Right cardiac atrium (tissue), 5 donors: ENCODE data around the gene AKR1C2. TPM values are rescaled to one million over a fixed set of nuclear protein-coding genes. Genes with fewer than 3 reads are reported as not detected.
"Not testable (repeated sequence)": the region's sequence is repeated elsewhere in the genome, so short reads cannot be mapped to it uniquely, and the experiment has no call there.

Experiments
- ATAC-seq, 2 donors: fragments of 200-7000 bp; cut with Tn5 transposase; one replicate each; pipeline versions ENCODE4 v1.8.0 to v1.9.1; 2020; ENCODE audit warnings: moderate library complexity in 2 of 2, mild to moderate bottlenecking in 1 of 2
- DNase-seq, 3 donors: peaks; one replicate each; pipeline ENCODE4 v3.0.0-alpha.2; 2020
- H3K27ac ChIP-seq: one replicate; pipeline ENCODE4 v1.5.1; 2013; ENCODE audit warnings: mild to moderate bottlenecking, low read length, control low read depth, moderate library complexity
- H3K27me3 ChIP-seq: one replicate; pipeline ENCODE4 v1.6.1; 2013; ENCODE audit not compliant: control insufficient read depth, insufficient read depth
- H3K4me1 ChIP-seq: one replicate; pipeline ENCODE4 v1.6.1; 2013; ENCODE audit warnings: low read length; ENCODE audit not compliant: control insufficient read depth, insufficient read depth
- H3K4me3 ChIP-seq: one replicate; pipeline ENCODE4 v1.5.1; 2013; ENCODE audit warnings: low read length, control low read depth
- H3K9me3 ChIP-seq: one replicate; pipeline ENCODE4 v1.6.1; 2013; ENCODE audit warnings: low read length; ENCODE audit not compliant: control insufficient read depth
- WGBS: extraction: QIAGEN DNeasy Blood & Tissue Kit; methylation state at CpG from one replicate; pipeline ENCODE4 v1.1.7; 2013; 5-methylcytosine and 5-hydroxymethylcytosine counted together
- intact Hi-C, 4 donors: fragments of 100-400 bp; cut with DNase I; formaldehyde crosslinking; loops; one replicate each; pipeline versions ENCODE4 v1.11.0 to v1.14.0; 2022 to 2023
- long read RNA-seq, 4 donors: library from polyadenylated mRNA; unstranded; transcript quantifications; one replicate each; pipeline ENCODE4 v2.0.0, GENCODE V29; 2020 to 2021
- polyA plus RNA-seq: library from polyadenylated mRNA; stranded (reverse); fragments of 200-250 nt; gene quantifications from one replicate; pipeline ENCODE4 v1.2.3, GENCODE V29; 2013
- total RNA-seq, 4 donors: library from RNA; stranded (reverse); fragmentation: NEBNext Ultra II Directional; extraction: Animal tissue kit (Norgen Biotek cat#: 25700); gene quantifications; one replicate each; pipeline ENCODE4 v1.2.1, GENCODE V29; 2021
- donor health status: healthy with polysubstance abuse.
- donor health status: DM: no; HTN: yes; CAD: no.
- donor health status: DM: no; HTN: no; CAD: no.
- donor health status: DM: no; HTN: yes; CAD: no; lungs with severe emphysema.
- donor health status: DM: yes; HTN: yes; CAD: no.

The AKR1C2 gene
- 100 to 1,000 TPM in 2 of 4 donors, 10 to 100 TPM in 2; 22.7 to 261 (median 128) TPM for total RNA-seq
- 52.0 TPM for polyA plus RNA-seq
- long read RNA-seq, donor 1, transcript AKR1C2-201 (9 exons, 3,756 nt): major isoform, 118 of 169 reads
- long read RNA-seq, donor 1, partial matches to known transcripts: 38 of 169 reads
- long read RNA-seq, donor 1, other reads (novel, unspliced or antisense): 11 of 169 reads
- long read RNA-seq, donor 2, transcript AKR1C2-201 (9 exons, 3,756 nt): major isoform, 7 of 11 reads
- long read RNA-seq, donor 2, partial matches to known transcripts: 3 of 11 reads
- long read RNA-seq, donor 2, other reads (novel, unspliced or antisense): 0 of 11 reads
- long read RNA-seq, donor 3, transcript AKR1C2-204 (8 exons, 2,639 nt): minor isoform, 8 of 205 reads
- long read RNA-seq, donor 3, transcript AKR1C2-201 (9 exons, 3,756 nt): major isoform, 165 of 205 reads
- long read RNA-seq, donor 3, partial matches to known transcripts: 8 of 205 reads
- long read RNA-seq, donor 3, other reads (novel, unspliced or antisense): 23 of 205 reads
- long read RNA-seq, donor 4, transcript AKR1C2-201 (9 exons, 3,756 nt): major isoform, 12 of 14 reads
- long read RNA-seq, donor 4, partial matches to known transcripts: 1 of 14 reads
- long read RNA-seq, donor 4, other reads (novel, unspliced or antisense): 1 of 14 reads

- intact Hi-C loops: loop anchor here in 1 of 4 donors (5.0 kb wide), 1 partner anchor 41 kb away; the partner anchor contains the start of gene AKR1C1
- WGBS: 46% methylated on average over 7 of the region's 10 CpGs
- H3K27me3 ChIP-seq, H3K27ac ChIP-seq, H3K9me3 ChIP-seq, H3K4me1 ChIP-seq, DNase-seq: not testable (repeated sequence)
- H3K4me3 ChIP-seq: peak within 1 kb of the TSS; percentile 33
- peak; percentile 97 to 98 for ATAC-seq
These were observed at the start of gene AKR1C2 for GRCh38 chr10:5003127-5004029. TSS of gene AKR1C2 (minus strand) at chr10:5003857. CDS start at chr10:5003835, 22 bp downstream.

- ATAC-seq, H3K27me3 ChIP-seq, H3K4me3 ChIP-seq, H3K27ac ChIP-seq, intact Hi-C loops, H3K9me3 ChIP-seq, H3K4me1 ChIP-seq: not testable (repeated sequence)
- DNase-seq: peak in 2 of 3 donors; percentile 29 to 57
- WGBS: 96% methylated on average over 16 of the region's 16 CpGs
These were observed 49.4 kb upstream of the AKR1C2 start for GRCh38 chr10:5052951-5053500.

GRCh38 chr10:5047912-5048628 is 44.4 kb upstream of the AKR1C2 start:
- Histone ChIP-seq H3K4me1 (no peaks in the 10 kb centered on the region), H3K9me3 (no peaks in the 10 kb centered on the region), H3K4me3 (no peak overlapping the region), H3K27me3 (no peaks in the 10 kb centered on the region), H3K27ac (no peak overlapping the region)
- no peak for ATAC-seq
- intact Hi-C loops: no loop called here
- 77% methylated on average over 1 of the region's 1 CpG for WGBS
- no peak for DNase-seq

GRCh38 chr10:5047055-5047454 is 43.4 kb upstream of the AKR1C2 start:
- 87% methylated on average over 5 of the region's 5 CpGs for WGBS
- H3K4me3 ChIP-seq, intact Hi-C loops, H3K4me1 ChIP-seq, H3K9me3 ChIP-seq, H3K27me3 ChIP-seq, DNase-seq, H3K27ac ChIP-seq, ATAC-seq: not testable (repeated sequence)

GRCh38 chr10:5046410-5046809 is 42.8 kb upstream of the AKR1C2 start:
- ATAC-seq (no peak), DNase-seq (no peak)
- 93% methylated on average over 6 of the region's 6 CpGs for WGBS
- H3K27me3 ChIP-seq: no peaks in the 10 kb centered on the region
- H3K4me1 ChIP-seq: no peaks in the 10 kb centered on the region
- no peaks in the 10 kb centered on the region for H3K9me3 ChIP-seq
- no peak overlapping the region for H3K27ac ChIP-seq
- no peak overlapping the region for H3K4me3 ChIP-seq
- intact Hi-C loops: no loop called here

GRCh38 chr10:5045095-5045494 is 41.4 kb upstream of the AKR1C2 start:
- no peak for DNase-seq
- 91% methylated on average over 9 of the region's 9 CpGs for WGBS
- no peaks in the 10 kb centered on the region for H3K4me1 ChIP-seq
- no peak overlapping the region for H3K27ac ChIP-seq
- no peaks in the 10 kb centered on the region for H3K27me3 ChIP-seq
- ATAC-seq: no peak
- intact Hi-C loops: no loop called here
- no peak overlapping the region for H3K4me3 ChIP-seq
- H3K9me3 ChIP-seq: no peaks in the 10 kb centered on the region

- no peaks in the 10 kb centered on the region for H3K9me3 ChIP-seq
- no peak overlapping the region for H3K27ac ChIP-seq
- ATAC-seq: no peak
- intact Hi-C loops: no loop called here
- no peak for DNase-seq
- 85% methylated on average over 1 of the region's 1 CpG for WGBS
- H3K4me1 ChIP-seq: no peaks in the 10 kb centered on the region
- H3K4me3 ChIP-seq: no peak overlapping the region
- H3K27me3 ChIP-seq: no peaks in the 10 kb centered on the region
These were observed 40.1 kb upstream of the AKR1C2 start for GRCh38 chr10:5043716-5044115.

GRCh38 chr10:5042922-5043321 is 39.3 kb upstream of the AKR1C2 start:
- intact Hi-C loops: no loop called here
- no peak overlapping the region for H3K27ac ChIP-seq
- H3K4me1 ChIP-seq: no peaks in the 10 kb centered on the region
- H3K4me3 ChIP-seq: no peak overlapping the region
- no peaks in the 10 kb centered on the region for H3K9me3 ChIP-seq
- ATAC-seq (no peak), DNase-seq (no peak)
- H3K27me3 ChIP-seq: no peaks in the 10 kb centered on the region
- WGBS: 72% methylated on average over 4 of the region's 4 CpGs

GRCh38 chr10:5041471-5042023 is 37.9 kb upstream of the AKR1C2 start:
- ATAC-seq (no peak), DNase-seq (no peak)
- no peak overlapping the region for H3K4me3 ChIP-seq
- H3K4me1 ChIP-seq: no peaks in the 10 kb centered on the region
- H3K9me3 ChIP-seq: no peaks in the 10 kb centered on the region
- H3K27ac ChIP-seq: no peak overlapping the region
- intact Hi-C loops: no loop called here
- 75% methylated on average over 9 of the region's 9 CpGs for WGBS
- no peaks in the 10 kb centered on the region for H3K27me3 ChIP-seq
